Measurements from ENCODE around the gene WWP2. TPM values are rescaled to one million over a fixed set of nuclear protein-coding genes. Genes with fewer than 3 reads are reported as not detected.

The WWP2 gene
- total and polyA plus RNA-seq, 2 donors (not counting 3 experiments of a cell fraction or from before 2014, with no cell fraction given) = 17.9 to 44.9 TPM

DNA sequence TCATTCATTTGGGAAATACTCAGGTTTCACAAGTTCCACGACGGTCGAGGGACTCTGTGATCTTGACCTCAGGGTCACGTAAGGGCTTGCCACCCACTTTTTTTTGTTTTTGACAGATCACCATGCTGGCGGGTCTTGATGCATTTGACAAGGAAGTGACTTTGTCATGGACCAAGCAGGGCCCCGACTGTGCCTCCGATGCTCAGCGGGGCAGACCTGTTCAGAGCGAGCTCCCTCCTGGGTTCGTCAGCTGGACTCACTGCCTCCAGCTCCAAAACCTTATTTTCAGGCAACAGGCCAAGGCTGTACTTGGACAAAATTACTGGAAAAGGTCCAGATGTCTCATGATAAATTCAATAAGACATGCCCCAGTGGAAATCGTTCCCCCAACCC, 180.0 kb downstream of the WWP2 start:
- Histone ChIP-seq H3K36me3 (ENCODE audit: control insufficient read depth in 2 of 2, extremely low read depth in 1 of 2, insufficient read depth in 2 of 2, low read length in 2 of 2) (peaks cover 4 to 14% of the 10 kb centered on the region in 2 experiments), H3K27me3 (ENCODE audit: control insufficient read depth in 2 of 2, insufficient read depth in 2 of 2, low read length in 2 of 2) (no peaks in the 10 kb centered on the region), H3K79me2 (ENCODE audit: control insufficient read depth, insufficient read depth, low read length) (no peaks in the 10 kb centered on the region), H3K4me2 (ENCODE audit: insufficient read depth, low read length) (no peak overlapping the region), H2AFZ (ENCODE audit: low read depth, low read length) (no peak overlapping the region), H3K27ac (ENCODE audit: insufficient read depth, low read depth, low read length) (no peak overlapping the region), H3K4me3 (replicated peaks in 1 of 3; ENCODE audit: insufficient read depth in 1 of 3, low read depth in 1 of 3, low read length in 3 of 3) (no peak overlapping the region), H3K9ac (replicated peaks; ENCODE audit: extremely low read depth, insufficient read depth, low read length) (no peak overlapping the region), H4K20me1 (replicated peaks; ENCODE audit: control insufficient read depth, extremely low read depth, insufficient read depth, low read length) (no peaks in the 10 kb centered on the region), H3K9me1 (replicated peaks; ENCODE audit: control insufficient read depth, extremely low read depth, insufficient read depth, low read length) (no peaks in the 10 kb centered on the region), H3K9me3 (replicated peaks; ENCODE audit: control insufficient read depth, insufficient read depth, low read length) (no peaks in the 10 kb centered on the region), H3K4me1 (ENCODE audit: control insufficient read depth, extremely low read depth, insufficient read depth, low read length) (no peaks in the 10 kb centered on the region)
- FAIRE-seq = no peak
- no peak for DNase-seq (ENCODE audit: low read depth, low spot score)
- CTCF ChIA-PET = interaction anchor here (1.5 kb wide), 1 partner anchor 12 kb away, joined by 6 read pairs; no protein-coding TSS in a partner anchor
- dilution Hi-C loops (cut with MboI; ENCODE audit: extremely low pct_ligation_motif_present, low sequenced_read_pairs) (no loop called here), intact Hi-C loops (cut with micrococcal nuclease) (no loop called here)
- POLR2A ChIA-PET = no interaction called here
- no TSS peak for BruUV-seq (replicated peaks)
- TF ChIP-seq, protein P1, sequence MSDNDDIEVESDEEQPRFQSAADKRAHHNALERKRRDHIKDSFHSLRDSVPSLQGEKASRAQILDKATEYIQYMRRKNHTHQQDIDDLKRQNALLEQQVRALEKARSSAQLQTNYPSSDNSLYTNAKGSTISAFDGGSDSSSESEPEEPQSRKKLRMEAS (IDR thresholded peaks at IDR 0.05; ENCODE audit: insufficient read depth, insufficient read length) = no peak

DNA sequence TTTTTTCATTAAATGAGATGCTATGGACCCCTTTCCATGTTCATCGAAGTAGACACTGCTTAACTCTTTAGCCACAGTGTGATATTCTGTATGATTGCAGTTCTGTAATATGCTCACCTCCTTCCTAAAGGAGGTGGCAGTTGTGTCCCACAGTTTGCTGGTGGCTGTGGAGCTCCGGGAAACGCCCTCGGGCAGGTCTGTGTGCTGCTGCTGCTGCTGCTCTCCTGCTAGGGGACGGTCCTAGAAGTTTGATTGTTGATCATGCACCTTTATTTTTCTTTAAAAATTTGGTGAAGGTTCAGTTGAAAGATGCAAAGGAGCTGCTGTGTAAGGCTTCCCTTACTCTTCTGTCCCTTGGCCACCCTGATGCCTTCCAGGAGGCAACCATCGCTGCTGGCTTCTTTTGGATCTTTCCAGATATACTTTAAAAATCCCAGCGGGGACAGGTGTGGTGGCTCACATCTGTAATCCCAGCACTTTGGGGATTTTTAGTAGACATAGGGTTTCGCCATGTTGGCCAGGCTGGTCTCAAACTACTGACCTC, 180.6 kb downstream of the WWP2 start:
- H3K4me1 ChIP-seq (ENCODE audit: control insufficient read depth, extremely low read depth, insufficient read depth, low read length) = no peaks in the 10 kb centered on the region
- H3K9me1 ChIP-seq (replicated peaks; ENCODE audit: control insufficient read depth, extremely low read depth, insufficient read depth, low read length) = no peaks in the 10 kb centered on the region
- BruUV-seq (replicated peaks) = no TSS peak
- no peak overlapping the region for H3K4me2 ChIP-seq (ENCODE audit: insufficient read depth, low read length)
- H3K79me2 ChIP-seq (ENCODE audit: control insufficient read depth, insufficient read depth, low read length) = no peaks in the 10 kb centered on the region
- dilution Hi-C loops (cut with MboI; ENCODE audit: extremely low pct_ligation_motif_present, low sequenced_read_pairs) (no loop called here), intact Hi-C loops (cut with micrococcal nuclease) (no loop called here)
- peaks cover 4 to 13% of the 10 kb centered on the region in 2 experiments for H3K36me3 ChIP-seq (ENCODE audit: control insufficient read depth in 2 of 2, extremely low read depth in 1 of 2, insufficient read depth in 2 of 2, low read length in 2 of 2)
- TF ChIP-seq POLR2A (IDR thresholded peaks at IDR 0.05; ENCODE audit: low read depth, low read length) (no peak), MYC (IDR thresholded peaks at IDR 0.05; ENCODE audit: low read depth, low read length) (no peak), FOS (IDR thresholded peaks at IDR 0.05; ENCODE audit: borderline replicate concordance, insufficient read depth, low read length) (no peak), GATA2 (IDR thresholded peaks at IDR 0.05; ENCODE audit: insufficient read depth, insufficient read length, low read depth, low read length) (no peak), CTCF (IDR thresholded peaks at IDR 0.05; ENCODE audit: extremely low read depth in 1 of 2, insufficient read depth in 1 of 2, low read depth in 1 of 2, low read length in 2 of 2) (no peak), EZH2 (IDR thresholded peaks at IDR 0.05; ENCODE audit: borderline replicate concordance, low read depth, low read length, severe bottlenecking) (no peak), POLR2AphosphoS5 (IDR thresholded peaks at IDR 0.05; ENCODE audit: insufficient read depth, low read depth, low read length) (no peak), JUN (IDR thresholded peaks at IDR 0.05; ENCODE audit: borderline replicate concordance, insufficient read depth, insufficient read length, low read depth) (no peak)
- TF ChIP-seq, protein P1 (IDR thresholded peaks at IDR 0.05; ENCODE audit: insufficient read depth, insufficient read length) = no peak
- no peak overlapping the region for H3K4me3 ChIP-seq (replicated peaks in 1 of 3; ENCODE audit: insufficient read depth in 1 of 3, low read depth in 1 of 3, low read length in 3 of 3)
- no peak overlapping the region for H3K27ac ChIP-seq (ENCODE audit: insufficient read depth, low read depth, low read length)
- DNase-seq (ENCODE audit: low read depth, low spot score) (no peak), FAIRE-seq (no peak)
- no peaks in the 10 kb centered on the region for H4K20me1 ChIP-seq (replicated peaks; ENCODE audit: control insufficient read depth, extremely low read depth, insufficient read depth, low read length)
- H3K27me3 ChIP-seq (ENCODE audit: control insufficient read depth in 2 of 2, insufficient read depth in 2 of 2, low read length in 2 of 2) = no peaks in the 10 kb centered on the region
- no peak overlapping the region for H3K9ac ChIP-seq (replicated peaks; ENCODE audit: extremely low read depth, insufficient read depth, low read length)
- H2AFZ ChIP-seq (ENCODE audit: low read depth, low read length) = no peak overlapping the region
- no peaks in the 10 kb centered on the region for H3K9me3 ChIP-seq (replicated peaks; ENCODE audit: control insufficient read depth, insufficient read depth, low read length)
- ChIA-PET POLR2A (no interaction called here), CTCF (interaction anchor here (1.5 kb wide), 1 partner anchor 12 kb away, joined by 6 read pairs; no protein-coding TSS in a partner anchor)

Measured in endothelial cell of umbilical vein (primary cell).